Cardiac fibroblast (primary cell): ENCODE measurements around the gene ESYT2.

Experiments
- DNase-seq, 2 donors: peaks; one replicate each; pipeline versions ENCODE4 v3.0.0 to v3.0.0-alpha.2; 2010; ENCODE audit warnings: low read depth in 2 of 2
- H3K4me3 ChIP-seq, 2 donors: replicated peaks in 1 of 2; 1 replicate in 1 of 2; 2 replicates in 1 of 2; pipeline ENCODE4 v1.5.1; 2011; ENCODE audit warnings: low read depth in 2 of 2, low read length in 2 of 2, mild to moderate bottlenecking in 2 of 2, moderate library complexity in 1 of 2
- TF ChIP-seq, protein P1 (sequence below): IDR thresholded peaks from one replicate; pipeline ENCODE4 v1.5.1; 2011; ENCODE audit warnings: low read depth, mild to moderate bottlenecking, low read length, inconsistent platforms

The ESYT2 gene

GRCh38 chr7:158730383-158731346 is 98.6 kb downstream of the ESYT2 start:
- TF ChIP-seq, protein P1, sequence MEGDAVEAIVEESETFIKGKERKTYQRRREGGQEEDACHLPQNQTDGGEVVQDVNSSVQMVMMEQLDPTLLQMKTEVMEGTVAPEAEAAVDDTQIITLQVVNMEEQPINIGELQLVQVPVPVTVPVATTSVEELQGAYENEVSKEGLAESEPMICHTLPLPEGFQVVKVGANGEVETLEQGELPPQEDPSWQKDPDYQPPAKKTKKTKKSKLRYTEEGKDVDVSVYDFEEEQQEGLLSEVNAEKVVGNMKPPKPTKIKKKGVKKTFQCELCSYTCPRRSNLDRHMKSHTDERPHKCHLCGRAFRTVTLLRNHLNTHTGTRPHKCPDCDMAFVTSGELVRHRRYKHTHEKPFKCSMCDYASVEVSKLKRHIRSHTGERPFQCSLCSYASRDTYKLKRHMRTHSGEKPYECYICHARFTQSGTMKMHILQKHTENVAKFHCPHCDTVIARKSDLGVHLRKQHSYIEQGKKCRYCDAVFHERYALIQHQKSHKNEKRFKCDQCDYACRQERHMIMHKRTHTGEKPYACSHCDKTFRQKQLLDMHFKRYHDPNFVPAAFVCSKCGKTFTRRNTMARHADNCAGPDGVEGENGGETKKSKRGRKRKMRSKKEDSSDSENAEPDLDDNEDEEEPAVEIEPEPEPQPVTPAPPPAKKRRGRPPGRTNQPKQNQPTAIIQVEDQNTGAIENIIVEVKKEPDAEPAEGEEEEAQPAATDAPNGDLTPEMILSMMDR: no peak
- DNase-seq: peak in 1 of 2 donors; percentile 16

GRCh38 chr7:158729646-158730382 is 99.5 kb downstream of the ESYT2 start:
- no peak for DNase-seq
- no peak overlapping the region for H3K4me3 ChIP-seq
- TF ChIP-seq, protein P1: no peak

More at GRCh38 chr7:158730383-158731346, 98.6 kb downstream of the ESYT2 start:
- H3K4me3 ChIP-seq: no peak overlapping the region

- TF ChIP-seq, protein P1: no peak
- no peak for DNase-seq
- H3K4me3 ChIP-seq: no peak overlapping the region
Observed at GRCh38 chr7:158728911-158729645, 100.2 kb downstream of the ESYT2 start.

GRCh38 chr7:158727690-158728089 is 101.6 kb downstream of the ESYT2 start:
- TF ChIP-seq, protein P1: no peak
- no peak for DNase-seq
- no peak overlapping the region for H3K4me3 ChIP-seq

- DNase-seq: no peak
- TF ChIP-seq, protein P1: no peak
- no peak overlapping the region for H3K4me3 ChIP-seq
Observed at GRCh38 chr7:158726277-158726807, 103.0 kb downstream of the ESYT2 start.

DNA sequence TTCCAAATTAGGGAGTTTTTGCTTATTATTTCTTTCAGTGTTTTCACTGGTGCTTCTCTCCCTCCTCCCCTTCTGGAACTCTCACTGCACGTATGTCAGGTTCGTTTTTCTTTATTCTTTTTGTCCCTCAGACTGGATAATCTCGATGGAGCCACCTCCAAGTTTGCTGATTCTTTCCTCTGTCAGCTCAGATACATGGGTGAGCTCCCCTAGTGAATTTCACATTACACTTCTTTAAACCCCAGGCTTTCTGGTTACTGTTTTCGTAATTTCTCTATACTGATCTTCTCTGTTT is 103.9 kb downstream of the ESYT2 start:
- no peak overlapping the region for H3K4me3 ChIP-seq
- no peak for DNase-seq
- TF ChIP-seq, protein P1: no peak
